Stimulated activated CD8-positive, alpha-beta memory T cell treated with anti-CD3 and anti-CD28 coated beads, Interleukin-7, amount 100 ng/mL, for 4 hours (primary cell): ENCODE data around the gene MACROD2.
"Not testable (repeated sequence)": the region's sequence is repeated elsewhere in the genome, so short reads cannot be mapped to it uniquely, and the experiment has no call there.

ENCODE experiments used
- DNase-seq, 2 donors: peaks; one replicate each; pipeline ENCODE4 v3.0.0-alpha.2; 2020; ENCODE audit warnings: low read depth in 2 of 2

The MACROD2 gene

DNA sequence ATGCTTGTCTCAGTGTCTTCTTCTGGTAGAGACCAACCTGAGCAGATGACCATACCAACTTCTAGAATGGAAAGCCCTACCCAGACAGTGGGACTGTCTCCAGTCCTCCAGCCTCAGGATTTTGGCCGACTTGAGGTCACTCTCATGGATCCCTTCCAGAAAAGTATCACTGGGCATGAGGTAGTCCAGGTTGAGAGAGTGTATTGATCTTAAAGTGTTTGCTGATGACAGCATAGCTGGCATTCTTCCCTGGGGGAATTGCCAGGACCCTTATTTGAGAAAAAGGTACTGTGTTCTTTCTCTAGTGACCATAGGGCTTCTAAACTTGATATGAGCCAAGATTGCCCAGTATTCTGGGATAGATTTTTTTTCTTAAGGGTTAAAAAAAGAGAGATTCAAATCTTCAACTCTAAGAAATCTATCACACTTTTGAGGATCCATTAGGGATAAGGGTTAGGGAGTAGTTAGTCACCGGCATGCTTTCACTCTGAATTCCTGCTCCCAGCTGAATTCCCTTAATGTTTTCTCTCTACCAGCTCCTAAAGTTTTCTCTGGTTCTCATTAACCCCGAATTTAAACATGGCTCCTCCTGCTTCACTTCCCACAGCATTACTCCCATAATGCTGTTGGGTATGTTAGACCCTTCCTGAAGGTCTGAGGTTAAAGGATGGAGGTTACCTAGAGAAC lies 415.7 kb downstream of the MACROD2 start:
- DNase-seq, result no peak

DNA sequence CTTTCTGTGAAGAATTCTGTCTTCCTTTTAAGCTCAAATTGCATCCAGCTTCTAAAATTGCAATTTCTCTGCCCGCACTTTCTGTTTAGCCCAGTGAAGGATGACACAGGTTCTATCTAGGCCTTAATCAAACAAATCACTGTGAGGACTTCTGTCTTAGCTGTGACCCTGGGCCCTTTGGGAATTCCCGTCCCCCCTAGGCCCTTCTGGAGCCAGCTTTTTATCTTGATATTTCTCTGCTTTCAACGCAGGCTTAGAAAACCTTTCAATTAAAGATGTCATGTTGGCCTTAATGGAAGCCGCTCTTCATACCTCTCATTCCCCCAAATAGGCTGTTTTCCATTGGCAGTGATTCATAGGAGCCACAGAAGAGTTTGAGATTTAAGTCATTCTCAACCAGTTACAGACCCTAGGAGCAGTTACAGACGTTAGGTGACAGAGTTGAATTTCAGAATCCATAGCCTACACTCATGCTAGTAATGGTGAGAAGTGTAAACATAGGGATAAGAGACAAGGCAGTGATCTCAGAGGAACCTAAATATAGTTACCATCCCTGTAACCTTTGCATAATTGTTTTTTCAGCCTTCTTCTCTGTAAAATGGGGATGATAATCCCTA lies 416.9 kb downstream of the MACROD2 start:
- no peak for DNase-seq

DNA sequence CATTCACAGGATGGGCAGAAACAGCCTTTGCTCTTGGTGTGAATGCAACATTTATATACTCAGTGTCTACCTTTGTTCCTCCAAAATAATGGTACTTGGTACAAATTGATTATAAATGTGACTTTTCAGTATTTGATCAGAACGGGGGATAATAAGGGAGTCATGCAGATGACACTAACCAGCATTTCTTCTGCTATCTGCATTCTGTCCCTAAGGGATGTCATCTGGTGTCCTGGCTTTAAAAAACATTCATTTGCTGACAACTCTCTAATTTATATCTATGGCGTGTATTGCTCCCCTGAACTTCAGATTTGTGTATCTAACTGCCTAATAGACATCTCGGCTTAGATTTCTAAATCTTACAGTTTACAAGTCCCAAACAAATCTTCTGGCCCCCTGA lies 418.5 kb downstream of the MACROD2 start:
- no peak for DNase-seq

DNA sequence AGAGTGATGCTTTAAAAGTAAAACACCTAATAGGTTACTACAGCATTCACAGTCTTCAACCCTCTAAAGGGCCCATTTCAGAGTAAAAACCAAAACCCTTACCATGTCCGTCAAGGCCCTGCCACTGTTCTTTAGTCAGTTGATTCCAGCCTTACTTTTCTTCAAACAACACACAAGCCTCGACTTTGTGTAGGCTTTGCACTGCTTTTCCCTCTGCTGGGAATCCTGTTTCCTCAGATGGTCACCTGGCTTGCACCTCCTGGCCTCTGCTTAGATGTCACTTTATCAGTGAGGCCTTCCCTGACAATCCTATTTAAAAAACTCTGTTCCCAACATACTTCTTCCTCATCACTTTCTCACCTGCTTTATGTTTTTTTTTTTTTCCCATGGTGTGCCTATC lies 419.2 kb downstream of the MACROD2 start:
- DNase-seq, result no peak

DNA sequence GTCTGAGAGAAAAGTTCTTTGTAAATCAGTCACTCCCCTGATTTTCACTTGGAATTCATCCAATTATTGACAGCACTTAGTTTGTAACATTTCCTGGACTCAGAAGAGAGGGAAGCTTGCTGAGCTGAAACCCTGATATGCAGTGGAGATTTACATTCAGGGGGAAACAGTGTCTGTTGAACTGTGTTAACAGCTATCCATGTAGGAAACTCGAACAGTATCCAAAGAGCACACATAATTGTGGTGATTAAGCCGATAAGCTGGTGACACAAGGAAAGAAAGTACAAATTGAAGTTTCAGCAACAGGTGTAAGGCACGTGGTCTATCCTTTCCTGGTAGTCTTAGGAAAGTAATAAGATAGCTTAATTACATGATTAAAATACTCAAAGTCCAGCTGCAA lies 420.2 kb downstream of the MACROD2 start:
- DNase-seq, result no peak

DNA sequence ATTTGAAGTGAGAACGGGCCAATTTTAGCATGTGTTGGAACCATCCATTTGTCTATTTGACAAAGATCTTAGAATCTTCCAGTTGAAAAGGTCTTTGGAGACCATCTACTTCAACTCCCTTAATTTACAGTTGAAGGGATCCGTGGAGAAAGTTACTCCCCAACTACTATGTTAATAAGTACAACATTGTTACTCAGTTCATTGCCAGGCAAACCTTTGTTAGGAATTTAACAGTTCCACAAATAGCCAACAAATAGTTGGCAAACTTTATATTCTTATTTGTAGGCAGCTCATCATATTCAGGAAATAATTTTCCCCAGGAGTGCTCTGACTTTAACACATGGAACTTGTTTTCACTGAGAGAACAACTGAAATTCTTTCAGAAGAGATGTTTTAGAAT lies 423.1 kb downstream of the MACROD2 start:
- DNase-seq, result no peak

DNA sequence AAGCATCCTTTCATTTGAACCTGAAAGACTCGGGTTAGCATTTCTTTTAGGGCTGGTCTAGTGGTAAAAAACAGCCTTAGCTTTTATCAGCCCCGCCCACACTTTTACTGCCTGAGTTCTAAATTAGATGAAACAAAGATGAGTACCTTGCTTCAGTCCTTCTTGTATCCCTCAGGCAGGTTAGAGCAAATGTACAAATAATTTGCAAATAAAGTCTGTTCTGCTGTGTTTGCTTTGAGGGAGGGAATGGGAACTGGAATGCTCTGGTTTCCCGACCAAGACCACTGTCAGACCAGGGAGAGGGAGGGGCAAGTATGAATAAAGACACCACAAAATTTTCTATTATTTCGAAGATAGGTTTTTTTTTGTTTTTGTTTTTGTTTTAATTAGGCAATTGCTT lies 427.6 kb downstream of the MACROD2 start:
- DNase-seq, result no peak

DNA sequence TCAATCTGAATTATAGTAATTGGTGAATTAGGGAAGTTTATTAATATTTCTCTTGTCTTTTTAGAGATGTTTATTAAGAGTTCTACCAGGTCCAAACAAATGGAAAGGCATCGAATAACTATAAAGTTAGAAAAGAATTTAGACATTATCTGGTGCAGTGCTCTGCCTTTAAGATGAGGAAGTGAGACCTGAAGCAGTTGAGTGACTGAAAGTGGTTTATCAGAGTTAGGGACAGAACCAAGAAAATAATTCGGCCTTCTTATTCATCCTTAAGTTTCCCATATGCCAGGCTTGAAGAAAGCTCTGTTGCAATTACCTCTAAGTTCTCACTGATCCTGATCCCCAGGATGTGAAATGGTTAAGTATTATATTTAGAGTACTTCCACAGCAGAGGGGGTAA lies 436.3 kb downstream of the MACROD2 start:
- no peak for DNase-seq

DNA sequence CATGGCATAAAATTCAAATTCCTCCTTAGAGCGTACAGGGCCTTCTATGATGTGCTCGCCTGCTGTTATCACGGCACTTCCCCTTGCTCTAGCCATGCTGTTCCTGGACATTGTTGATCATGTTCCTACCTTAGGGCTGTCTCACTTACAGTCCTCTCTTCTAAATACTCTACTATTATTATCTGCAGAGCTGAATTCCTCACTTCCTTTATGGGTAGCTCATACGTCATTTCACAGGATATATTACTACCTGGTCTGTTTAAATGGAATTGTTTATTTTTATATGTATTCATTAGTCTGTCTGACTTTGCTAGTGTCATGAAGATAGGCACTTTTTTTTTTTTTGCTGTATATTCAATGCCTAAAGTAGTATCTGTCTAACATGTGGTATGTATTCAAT lies 436.8 kb downstream of the MACROD2 start:
- no peak for DNase-seq

DNA sequence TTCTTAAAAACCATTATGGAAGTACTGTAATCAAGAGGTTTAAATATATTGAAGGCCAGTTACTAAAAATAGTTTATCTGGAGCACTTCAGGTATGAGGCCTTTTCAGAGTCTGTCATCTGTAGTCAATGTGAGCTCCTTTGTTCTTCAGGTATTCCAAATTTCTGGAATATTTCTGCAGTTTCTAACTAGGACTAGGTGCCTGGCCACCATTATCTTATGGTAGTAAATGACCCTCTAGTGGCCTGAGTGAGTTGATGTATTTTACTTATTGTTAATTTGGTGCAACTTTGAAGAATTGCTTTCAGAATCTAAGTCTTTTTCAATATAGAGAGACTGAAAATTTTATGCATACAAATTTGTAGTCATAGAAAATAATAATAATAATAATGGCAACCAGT lies 437.3 kb downstream of the MACROD2 start:
- no peak for DNase-seq

DNA sequence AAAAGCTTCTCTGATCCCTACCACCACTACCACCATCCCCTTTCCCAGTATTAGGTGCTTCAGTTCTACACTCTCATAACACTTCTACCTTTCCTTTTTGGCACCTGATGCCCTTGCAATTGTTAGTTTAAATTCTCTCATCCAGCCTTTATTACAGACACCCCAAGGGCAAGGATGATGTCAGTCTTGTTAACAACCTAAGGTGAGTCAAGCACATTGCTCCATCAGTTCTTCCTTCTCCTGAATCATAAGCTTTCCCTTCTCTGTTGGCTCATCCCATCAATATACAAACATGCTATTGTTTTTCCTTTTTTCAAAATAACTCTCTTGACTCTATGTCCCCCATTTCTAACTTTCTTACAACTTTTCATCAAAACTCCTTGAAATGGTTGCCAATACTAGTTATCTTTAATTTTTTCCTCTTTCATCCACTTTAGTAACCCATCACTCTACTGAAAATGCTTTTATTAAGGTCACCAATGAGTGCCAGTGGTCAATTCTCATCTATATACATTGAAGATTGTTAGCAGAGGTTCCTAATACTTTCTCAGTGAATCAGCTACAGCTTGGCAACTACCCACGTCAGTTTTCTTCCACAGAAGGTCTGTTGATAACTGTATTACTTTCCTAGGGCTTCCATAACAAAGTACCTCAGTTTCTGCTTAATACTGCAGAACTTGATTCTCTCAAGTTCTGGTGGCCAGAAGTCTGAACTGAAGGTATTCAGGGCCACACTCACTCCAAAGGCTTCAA lies 439.2 kb downstream of the MACROD2 start:
- no peak for DNase-seq

DNA sequence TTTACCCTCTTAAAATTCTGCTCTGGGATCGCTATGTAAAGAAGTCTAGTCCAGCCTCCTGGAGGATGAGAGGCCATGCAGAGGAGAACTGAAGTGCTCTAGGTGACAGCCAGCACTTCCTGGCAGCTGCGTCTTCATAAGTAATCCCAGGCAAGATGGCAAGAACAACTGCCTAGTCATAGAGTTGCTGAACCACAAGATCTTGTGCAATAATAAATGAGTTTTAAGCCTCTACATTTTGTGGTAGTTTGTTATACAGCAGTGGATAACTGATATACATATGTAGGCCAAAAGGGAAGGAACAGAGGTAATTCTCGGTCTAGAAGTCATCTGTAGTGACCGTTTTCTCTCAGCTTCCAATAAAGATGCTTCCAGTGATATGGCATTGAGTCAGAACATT lies 445.9 kb downstream of the MACROD2 start:
- no peak for DNase-seq

DNA sequence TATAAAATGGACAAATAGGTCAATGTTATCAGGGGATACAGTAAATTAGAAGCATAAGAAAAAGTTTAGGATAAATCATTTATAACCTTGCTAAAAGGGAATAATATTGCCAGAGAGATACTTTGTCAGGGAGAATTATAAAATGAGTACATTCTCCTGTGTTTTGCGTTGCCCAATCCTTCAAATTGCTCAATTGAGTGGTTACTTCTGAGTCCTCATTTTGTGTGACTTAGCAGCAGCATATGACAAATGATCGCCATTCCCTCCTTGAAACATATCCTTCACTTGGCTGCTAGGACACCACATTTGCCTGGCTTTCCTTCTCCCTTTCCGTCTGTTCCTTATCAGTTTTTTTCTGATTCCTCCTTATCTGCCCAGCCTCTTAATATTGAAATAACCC lies 448.8 kb downstream of the MACROD2 start:
- DNase-seq, result no peak

DNA sequence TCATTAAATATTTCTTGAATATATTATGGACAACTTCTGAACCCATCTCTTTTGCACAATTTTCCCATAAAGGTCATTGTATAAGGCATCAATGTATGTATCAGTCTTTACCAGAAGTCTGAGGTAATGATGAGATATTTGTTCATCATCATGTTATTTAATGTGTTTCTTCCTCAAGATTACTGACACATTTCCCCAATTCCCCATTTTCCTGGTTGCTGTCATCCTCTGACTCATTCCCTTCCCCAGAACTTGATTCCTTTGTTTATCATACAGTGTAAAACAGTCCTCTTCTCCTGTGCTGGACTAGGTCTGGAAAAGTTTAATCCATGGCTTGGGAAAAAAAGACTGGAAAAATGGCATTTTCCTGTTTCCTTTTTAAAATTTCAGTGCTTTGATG lies 450.0 kb downstream of the MACROD2 start:
- DNase-seq, result no peak

DNA sequence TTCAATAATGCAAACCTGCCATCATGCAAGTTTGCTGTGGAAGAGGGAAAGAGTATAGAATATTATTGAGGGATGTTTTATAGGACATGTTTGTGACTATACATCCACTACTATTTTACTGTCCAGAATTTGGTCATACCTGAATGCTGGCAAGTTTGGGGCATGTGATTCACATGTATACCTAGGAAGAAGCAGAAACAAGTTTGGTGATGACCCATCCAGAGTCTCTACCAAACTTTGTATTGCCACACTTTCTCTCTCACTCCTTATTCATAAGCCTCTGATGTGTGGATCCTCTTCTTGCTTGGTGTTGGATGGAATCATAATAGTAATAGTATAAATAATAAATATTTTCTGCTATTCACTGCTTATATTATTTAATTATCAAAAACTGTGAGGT lies 450.6 kb downstream of the MACROD2 start:
- DNase-seq, result no peak

DNA sequence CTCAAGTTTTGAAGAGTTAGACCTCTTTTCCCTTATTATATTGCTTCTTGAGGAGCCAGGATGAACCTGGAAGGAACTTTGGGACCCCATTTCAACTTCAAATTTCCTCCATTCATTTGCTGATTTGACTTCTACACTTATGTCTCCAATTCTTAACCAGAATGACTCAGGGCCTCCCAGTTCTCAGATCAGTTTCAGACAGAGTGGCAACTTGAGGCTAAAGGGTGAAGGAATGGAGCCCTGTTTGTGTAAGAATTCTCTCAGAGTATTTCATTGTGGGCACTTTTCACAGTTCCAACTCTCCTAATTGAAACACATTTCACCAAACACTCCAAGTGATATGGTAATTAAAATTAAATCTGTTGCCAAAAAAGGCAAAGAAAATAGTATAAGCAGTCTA lies 451.1 kb downstream of the MACROD2 start:
- no peak for DNase-seq

DNA sequence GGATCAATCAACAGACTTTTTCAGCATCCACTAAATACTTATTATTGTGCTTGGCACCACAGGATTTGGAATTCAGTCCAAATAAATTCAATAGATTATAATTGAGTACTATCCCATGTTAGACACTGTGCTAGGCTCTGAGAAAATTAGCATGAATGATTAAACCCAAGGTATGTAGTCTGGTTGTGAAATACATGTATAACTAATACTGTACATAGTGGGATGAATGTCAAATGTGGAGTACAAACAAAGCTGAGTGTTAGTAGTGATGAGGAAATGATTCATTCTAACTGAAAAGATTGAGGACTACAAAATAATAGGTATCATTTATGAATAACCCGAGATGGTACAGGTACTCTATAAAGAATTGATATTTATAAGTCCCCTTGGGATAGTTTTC lies 454.0 kb downstream of the MACROD2 start:
- no peak for DNase-seq

DNA sequence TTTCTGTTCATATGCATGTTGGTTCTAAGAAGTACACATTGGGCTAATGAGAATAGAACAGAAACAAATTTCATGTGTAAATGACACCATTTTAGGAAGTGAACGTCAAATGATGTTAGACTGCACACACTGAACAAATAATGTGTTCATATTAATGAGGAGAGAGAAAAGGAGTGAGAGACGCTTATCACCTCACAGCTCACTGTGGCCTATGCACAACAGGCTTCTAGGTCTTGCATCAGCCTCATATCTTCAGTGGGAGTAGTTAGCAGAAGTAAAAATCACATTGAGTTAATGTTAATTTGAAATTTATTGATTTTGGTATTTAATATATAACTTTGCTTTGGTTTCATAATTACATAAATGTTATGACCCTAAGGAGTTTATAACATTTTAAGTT lies 454.9 kb downstream of the MACROD2 start:
- no peak for DNase-seq

DNA sequence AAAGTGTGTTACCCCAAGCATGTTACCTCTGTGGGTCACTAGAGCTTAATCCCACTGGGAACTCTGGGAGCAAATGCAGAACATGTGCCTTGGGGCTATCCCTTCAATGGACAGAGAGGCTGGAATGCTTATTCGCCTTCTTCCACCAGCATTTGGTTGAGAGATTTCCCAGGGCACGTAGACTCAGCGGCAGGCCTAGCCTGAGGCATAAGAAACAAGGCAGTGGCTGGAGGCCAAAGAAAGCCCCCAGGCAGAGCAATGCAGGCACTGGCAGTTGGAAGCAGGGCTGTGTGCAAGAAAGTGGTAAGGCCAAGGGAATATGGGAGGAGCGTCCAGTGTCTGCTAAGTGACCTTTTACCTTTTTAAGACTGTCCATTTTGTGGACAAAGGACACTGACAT lies 456.1 kb downstream of the MACROD2 start:
- DNase-seq, result no peak

DNA sequence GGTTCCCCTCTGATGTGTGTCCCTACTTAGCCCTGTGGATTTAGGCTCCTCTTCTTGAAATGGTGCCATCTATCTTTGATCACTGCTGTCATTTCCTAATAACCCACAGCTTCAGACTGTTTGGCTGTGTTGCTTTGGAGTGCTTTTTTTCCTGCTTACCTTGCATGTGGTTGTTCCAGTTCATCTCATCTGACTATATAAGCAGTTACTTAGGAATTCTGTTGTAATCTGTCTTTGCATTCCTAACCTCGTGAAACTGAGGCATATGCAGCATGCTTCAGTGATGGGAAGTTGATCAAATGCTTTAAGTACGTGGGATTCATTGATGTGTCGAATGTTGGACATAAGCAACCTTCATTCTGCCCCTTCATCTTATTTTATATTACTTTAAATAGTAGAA lies 457.9 kb downstream of the MACROD2 start:
- no peak for DNase-seq

DNA sequence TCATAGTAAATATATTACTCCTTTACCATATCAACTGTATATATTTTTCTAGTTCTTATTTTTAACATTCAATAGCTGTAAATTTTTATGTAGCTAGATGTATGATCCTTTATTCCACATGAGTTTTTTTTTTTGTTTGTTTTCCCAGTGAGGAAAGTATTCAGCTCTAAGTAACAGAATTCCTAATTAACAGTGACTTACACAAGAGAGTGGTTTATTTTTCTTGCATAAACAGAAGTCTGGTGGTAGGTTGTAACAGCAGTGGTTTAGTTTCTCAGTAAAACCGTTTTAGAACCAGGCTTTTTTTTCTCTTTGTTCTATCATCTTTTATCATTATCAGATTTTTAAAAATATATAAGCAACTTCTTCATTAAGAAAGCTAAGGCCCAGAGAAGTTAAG lies 459.0 kb downstream of the MACROD2 start:
- DNase-seq, result no peak

DNA sequence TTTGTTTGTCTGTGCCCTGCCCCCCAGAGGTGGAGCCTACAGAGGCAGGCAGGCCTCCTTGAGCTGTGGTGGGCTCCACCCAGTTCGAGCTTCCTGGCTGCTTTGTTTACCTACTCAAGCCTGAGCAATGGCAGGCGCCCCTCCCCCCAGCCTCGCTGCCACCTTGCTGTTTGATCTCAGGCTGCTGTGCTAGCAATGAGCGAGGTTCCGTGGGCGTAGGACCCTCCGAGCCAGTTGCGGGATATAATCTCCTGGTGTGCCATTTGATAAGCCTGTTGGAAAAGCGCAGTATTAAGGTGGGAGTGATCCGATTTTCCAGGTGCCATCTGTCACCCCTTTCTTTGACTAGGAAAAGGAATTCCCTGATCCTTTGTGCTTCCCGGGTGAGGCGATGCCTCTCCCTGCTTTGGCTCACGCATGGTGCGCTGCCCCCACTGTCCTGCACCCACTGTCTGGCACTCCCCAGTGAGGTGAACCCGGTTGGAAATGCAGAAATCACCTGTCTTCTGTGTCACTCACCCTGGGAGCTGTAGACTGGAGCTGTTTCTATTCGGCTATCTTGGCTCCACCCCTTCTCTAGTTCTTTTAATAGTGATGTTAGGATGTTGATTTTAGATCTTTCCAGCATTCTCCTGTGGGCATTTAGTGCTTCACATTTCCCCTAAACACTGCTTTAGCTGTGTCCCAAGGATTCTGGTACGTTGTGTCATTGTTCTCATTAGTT lies 471.9 kb downstream of the MACROD2 start:
- not testable (repeated sequence) for DNase-seq
